GM21515 (cell line): ENCODE data around the gene SKA2.
"Not testable (repeated sequence)": the region's sequence is repeated elsewhere in the genome, so short reads cannot be mapped to it uniquely, and the experiment has no call there.

Experiments used
- ATAC-seq: cut with Tn5 transposase; IDR thresholded peaks from one replicate; pipeline ENCODE4 v1.9.1; 2021; ENCODE audit not compliant: unreplicated experiment

Gene SKA2

GRCh38 chr17:59105852-59106462 lies 49.0 kb downstream of the SKA2 start:
- ATAC-seq, result peak; percentile 18

- ATAC-seq, result no peak
Observed at GRCh38 chr17:59101178-59101577, 53.8 kb downstream of the SKA2 start.

GRCh38 chr17:59097876-59098275 lies 57.1 kb downstream of the SKA2 start:
- no peak for ATAC-seq

GRCh38 chr17:59094861-59095530 lies 60.0 kb downstream of the SKA2 start:
- ATAC-seq, result no peak

DNA sequence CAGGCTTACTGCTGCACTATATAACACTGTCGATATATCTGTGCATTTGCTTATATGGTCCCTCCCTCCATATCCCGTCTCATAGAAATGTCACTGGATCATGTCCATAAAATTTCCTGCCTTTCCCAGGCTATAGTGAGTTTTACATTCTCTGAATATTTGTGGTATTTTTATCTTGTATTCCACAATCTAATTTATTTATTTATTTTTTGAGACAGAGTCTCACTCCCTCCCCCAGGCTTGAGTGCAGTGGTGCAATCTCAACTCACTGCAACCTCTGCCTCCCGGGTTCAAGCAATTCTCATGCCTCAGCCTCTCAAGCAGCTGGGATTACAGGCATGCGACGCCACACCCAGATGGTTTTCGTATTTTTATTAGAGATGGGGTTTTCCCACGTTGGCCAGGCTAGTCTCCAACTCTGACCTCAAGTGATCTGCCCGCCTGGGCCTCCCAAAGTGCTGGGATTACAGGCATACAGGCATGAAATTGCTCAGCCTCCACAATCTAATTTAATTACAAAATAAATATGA lies 61.2 kb downstream of the SKA2 start:
- ATAC-seq, result no peak

DNA sequence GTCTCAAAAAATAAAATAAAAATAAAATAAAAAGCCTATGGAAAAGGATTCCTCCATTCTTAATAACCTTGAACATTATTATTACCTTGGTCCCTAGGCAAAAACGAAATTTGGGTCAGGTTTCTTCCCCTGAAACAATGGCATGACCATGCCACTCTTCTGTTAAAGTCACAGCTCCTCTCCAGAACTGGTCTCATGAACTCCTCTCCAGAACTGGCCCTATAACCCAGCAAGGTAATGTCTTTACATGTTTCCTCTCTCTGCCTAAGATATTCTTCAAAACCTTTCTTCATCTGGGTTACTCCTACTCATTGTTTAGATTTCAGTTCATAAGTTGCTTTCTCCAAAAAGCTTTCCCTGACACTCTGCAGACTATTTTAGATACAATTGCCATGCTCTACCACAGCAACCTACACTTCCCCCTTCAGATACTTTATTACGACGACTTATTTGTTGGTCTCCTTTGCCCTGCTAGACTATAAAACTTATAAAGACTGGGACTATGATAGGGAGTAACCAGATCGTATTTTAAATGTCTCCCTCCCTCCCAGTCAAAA lies 61.8 kb downstream of the SKA2 start:
- no peak for ATAC-seq

GRCh38 chr17:59090593-59090992 lies 64.4 kb downstream of the SKA2 start:
- not testable (repeated sequence) for ATAC-seq

GRCh38 chr17:59084154-59084553 lies 70.8 kb downstream of the SKA2 start:
- ATAC-seq, result no peak

GRCh38 chr17:59074494-59074893 lies 80.5 kb downstream of the SKA2 start:
- ATAC-seq, result no peak

DNA sequence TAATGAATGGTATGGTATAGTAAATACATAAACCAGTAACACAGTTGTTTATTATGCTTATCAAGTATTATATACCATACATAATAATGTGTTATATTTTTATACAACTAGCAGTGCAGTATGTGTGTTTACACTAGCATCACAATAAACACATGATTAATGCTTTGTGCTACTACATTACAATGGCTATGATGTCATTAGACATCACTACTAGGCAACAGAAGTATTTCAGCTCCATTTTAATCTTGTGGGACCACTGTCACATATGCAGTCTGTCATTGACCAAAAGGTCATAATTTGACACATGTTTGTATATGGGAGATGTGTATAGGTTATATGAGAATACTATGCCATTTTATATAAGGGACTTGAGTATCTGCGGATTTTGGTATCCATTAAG lies 81.0 kb downstream of the SKA2 start:
- ATAC-seq, result no peak

DNA sequence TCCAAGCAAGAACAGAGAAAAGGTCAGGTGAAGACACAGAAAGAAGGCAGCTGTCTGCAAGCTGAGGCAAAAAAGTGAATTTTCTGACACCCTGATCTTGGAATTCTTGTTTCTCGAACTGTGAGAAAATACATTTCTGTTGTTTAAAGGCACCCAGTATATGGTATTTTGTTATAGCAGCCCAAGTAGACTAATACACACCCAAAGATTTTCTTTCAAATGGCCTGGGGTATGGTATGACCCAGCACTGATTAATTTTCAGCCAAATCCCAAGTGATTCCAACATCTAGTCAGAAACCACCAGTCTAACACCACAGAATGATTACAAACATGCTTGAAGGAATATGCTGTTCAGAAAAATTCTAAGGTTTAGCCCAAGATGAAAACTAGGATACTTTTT lies 85.1 kb downstream of the SKA2 start:
- ATAC-seq, result no peak

- ATAC-seq, result no peak
Observed at GRCh38 chr17:59067756-59068155, 87.2 kb downstream of the SKA2 start.

DNA sequence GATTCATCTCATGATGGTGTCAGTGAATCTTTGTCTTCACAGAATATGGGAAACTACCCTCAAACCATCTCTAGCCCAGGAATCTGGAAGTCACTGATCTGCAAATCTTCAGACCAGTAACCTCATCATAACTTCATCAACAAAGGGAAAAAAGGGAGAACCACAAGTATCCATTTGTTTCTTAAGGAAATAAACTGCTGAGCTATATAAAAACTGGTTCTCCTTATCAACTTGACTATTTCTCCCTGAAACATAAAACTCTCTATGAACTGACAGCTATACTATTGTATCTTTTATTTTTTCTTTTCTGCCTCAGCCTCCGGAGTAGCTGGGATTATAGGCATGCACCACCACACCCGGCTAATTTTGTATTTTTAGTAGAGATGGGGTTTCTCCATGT lies 87.6 kb downstream of the SKA2 start:
- ATAC-seq, result no peak

DNA sequence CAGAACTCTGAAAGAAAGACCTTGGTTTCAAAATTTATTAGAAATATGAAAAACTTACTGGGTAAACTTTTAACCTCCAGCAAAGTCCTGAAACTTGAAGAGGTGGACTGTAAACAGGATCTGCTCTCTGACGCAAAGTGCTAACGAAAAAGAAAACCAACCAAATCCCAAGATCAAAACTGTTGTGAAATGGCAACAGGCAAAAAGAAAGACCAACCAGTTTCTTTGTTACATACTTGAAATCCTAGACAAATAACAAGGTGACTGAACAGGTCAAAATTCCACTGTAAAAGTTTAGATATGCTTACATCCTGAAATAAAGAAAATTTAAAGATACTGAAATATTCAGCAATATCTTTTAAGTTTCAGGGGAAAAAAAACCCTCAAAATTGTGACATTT lies 92.5 kb downstream of the SKA2 start:
- ATAC-seq, result no peak
